HEK293T (cell line): ENCODE results near the gene NT5C3A.

ENCODE experiments used
- BHLHE40 ChIP-seq: fragments of 450-650 bp; IDR thresholded peaks from 2 replicates; pipeline ENCODE4 v1.6.1; 2016; ENCODE audit warnings: mild to moderate bottlenecking, moderate library complexity, borderline replicate concordance
- CTBP1 ChIP-seq: fragments of 450-650 bp; IDR thresholded peaks from 2 replicates; pipeline ENCODE4 v1.6.1; 2016; ENCODE audit warnings: borderline replicate concordance
- LEF1 ChIP-seq: fragments of 450-650 bp; IDR thresholded peaks from 2 replicates; pipeline ENCODE4 v1.6.1; 2017; ENCODE audit warnings: mild to moderate bottlenecking, borderline replicate concordance
- SP1 ChIP-seq: fragments of 450-650 bp; IDR thresholded peaks from 2 replicates; pipeline ENCODE4 v1.6.1; 2017
- TF ChIP-seq, protein P1 (sequence below): fragments of 450-650 bp; IDR thresholded peaks from 2 replicates; pipeline ENCODE4 v1.6.1; 2016

DNA sequence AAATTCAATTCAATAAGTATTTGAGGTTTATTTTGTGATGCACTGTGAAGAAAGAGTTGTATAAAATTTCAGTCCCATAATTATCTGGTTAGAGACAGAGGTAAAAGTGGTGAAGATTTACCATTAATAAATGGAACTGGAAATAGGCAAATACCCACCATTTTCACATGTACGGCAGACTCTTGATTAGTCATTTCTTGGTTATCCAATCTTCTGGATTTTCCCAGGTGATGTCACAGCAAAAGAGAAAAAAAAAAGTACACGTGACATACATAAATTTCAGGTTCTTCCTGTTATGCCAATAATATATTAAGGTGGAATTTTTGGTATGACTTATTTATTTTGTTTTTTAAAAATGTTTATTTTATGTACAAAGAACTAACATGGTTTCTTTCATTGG, 26.8 kb downstream of the NT5C3A start:
- TF ChIP-seq LEF1 (no peak), SP1 (no peak), BHLHE40 (no peak), CTBP1 (no peak)
- TF ChIP-seq, protein P1, sequence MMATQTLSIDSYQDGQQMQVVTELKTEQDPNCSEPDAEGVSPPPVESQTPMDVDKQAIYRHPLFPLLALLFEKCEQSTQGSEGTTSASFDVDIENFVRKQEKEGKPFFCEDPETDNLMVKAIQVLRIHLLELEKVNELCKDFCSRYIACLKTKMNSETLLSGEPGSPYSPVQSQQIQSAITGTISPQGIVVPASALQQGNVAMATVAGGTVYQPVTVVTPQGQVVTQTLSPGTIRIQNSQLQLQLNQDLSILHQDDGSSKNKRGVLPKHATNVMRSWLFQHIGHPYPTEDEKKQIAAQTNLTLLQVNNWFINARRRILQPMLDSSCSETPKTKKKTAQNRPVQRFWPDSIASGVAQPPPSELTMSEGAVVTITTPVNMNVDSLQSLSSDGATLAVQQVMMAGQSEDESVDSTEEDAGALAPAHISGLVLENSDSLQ = no peak
